ENCODE results near the gene NUDT22.

DNA sequence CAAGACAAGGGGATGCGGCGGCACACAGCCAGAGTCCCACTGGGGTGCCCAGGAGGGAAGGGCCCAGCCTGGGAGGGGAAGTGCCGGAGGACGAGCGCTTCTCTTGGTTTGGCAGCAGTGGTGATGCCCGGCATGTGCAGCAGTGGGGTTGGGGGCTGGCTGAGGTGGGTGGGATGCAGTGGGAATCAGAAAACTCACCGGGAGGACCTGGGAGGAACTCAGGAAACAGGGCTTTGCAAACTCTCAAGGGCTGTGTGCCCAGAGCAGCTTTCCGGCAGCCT lies 16.6 kb upstream of the NUDT22 start:
- TF ChIP-seq CTCF (IDR thresholded peaks at IDR 0.05; ENCODE audit: poor library complexity, severe bottlenecking) (no peak), EP300 (conservative IDR thresholded peaks at IDR 0.05; ENCODE audit: poor library complexity, severe bottlenecking) (no peak), TAF1 (IDR thresholded peaks at IDR 0.05; ENCODE audit: low read depth) (no peak), EZH2 (IDR thresholded peaks at IDR 0.05; ENCODE audit: borderline replicate concordance, insufficient read depth, low read length, poor library complexity, severe bottlenecking) (no peak), SMC3 (conservative IDR thresholded peaks at IDR 0.05; ENCODE audit: poor library complexity) (no peak), POLR2AphosphoS5 (IDR thresholded peaks at IDR 0.05) (no peak), RAD21 (conservative IDR thresholded peaks at IDR 0.05) (no peak), MXI1 (conservative IDR thresholded peaks at IDR 0.05; ENCODE audit: poor library complexity, severe bottlenecking) (no peak)
- TF ChIP-seq, protein P1, sequence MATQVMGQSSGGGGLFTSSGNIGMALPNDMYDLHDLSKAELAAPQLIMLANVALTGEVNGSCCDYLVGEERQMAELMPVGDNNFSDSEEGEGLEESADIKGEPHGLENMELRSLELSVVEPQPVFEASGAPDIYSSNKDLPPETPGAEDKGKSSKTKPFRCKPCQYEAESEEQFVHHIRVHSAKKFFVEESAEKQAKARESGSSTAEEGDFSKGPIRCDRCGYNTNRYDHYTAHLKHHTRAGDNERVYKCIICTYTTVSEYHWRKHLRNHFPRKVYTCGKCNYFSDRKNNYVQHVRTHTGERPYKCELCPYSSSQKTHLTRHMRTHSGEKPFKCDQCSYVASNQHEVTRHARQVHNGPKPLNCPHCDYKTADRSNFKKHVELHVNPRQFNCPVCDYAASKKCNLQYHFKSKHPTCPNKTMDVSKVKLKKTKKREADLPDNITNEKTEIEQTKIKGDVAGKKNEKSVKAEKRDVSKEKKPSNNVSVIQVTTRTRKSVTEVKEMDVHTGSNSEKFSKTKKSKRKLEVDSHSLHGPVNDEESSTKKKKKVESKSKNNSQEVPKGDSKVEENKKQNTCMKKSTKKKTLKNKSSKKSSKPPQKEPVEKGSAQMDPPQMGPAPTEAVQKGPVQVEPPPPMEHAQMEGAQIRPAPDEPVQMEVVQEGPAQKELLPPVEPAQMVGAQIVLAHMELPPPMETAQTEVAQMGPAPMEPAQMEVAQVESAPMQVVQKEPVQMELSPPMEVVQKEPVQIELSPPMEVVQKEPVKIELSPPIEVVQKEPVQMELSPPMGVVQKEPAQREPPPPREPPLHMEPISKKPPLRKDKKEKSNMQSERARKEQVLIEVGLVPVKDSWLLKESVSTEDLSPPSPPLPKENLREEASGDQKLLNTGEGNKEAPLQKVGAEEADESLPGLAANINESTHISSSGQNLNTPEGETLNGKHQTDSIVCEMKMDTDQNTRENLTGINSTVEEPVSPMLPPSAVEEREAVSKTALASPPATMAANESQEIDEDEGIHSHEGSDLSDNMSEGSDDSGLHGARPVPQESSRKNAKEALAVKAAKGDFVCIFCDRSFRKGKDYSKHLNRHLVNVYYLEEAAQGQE (IDR thresholded peaks at IDR 0.05; ENCODE audit: borderline replicate concordance): no peak

Measured in neural cell (in vitro differentiated cells).